IMR-90 (cell line): ENCODE data around the gene RHBDL1. TPM values are rescaled to one million over a fixed set of nuclear protein-coding genes. Genes with fewer than 3 reads are reported as not detected.

ENCODE experiments used
- ATAC-seq: fragments of 200-7000 bp; cut with Tn5 transposase; 2 replicates; pipeline ENCODE4 v1.9.1; 2020; ENCODE audit warnings: low read depth, mild to moderate bottlenecking, moderate library complexity
- BruUV-seq: library from RNA; stranded (reverse); fragments of 400-500 nt; replicated peaks from 2 replicates; lab custom pipeline; 2021; lab: Mats Ljungman, UMichigan
- CTCF ChIA-PET: fragments of 300-600 bp; formaldehyde crosslinking; extraction: SDS; loops from one replicate; lab custom pipeline; 2021; ENCODE audit warnings: antibody characterized with exemption; lab: Yijun Ruan, JAX
- POLR2A ChIA-PET: fragments of 300-600 bp; sonication (Branson Sonifier 250); formaldehyde crosslinking; loops from one replicate; lab custom pipeline; 2022; ENCODE audit warnings: antibody characterized with exemption; ENCODE audit not compliant: unreplicated experiment; lab: Charles Lee
- DNase-seq: peaks from one replicate; pipeline ENCODE4 v3.0.0; 2013
- H2AFZ ChIP-seq: replicated peaks from 2 replicates; pipeline ENCODE3; 2013; ENCODE audit warnings: low read length, mild to moderate bottlenecking; ENCODE audit not compliant: poor library complexity
- H2AK5ac ChIP-seq: 2 replicates; pipeline ENCODE4 v1.6.1; 2013; ENCODE audit warnings: low read depth, low read length, inconsistent platforms
- H2AK9ac ChIP-seq: replicated peaks from 2 replicates; pipeline ENCODE3; 2013; ENCODE audit warnings: mild to moderate bottlenecking, low read depth, low read length, moderate library complexity; ENCODE audit not compliant: poor library complexity
- H2BK120ac ChIP-seq: 2 replicates; pipeline ENCODE4 v1.6.1; 2013; ENCODE audit warnings: low read depth, low read length, inconsistent platforms
- H2BK15ac ChIP-seq: 3 replicates; pipeline ENCODE4 v1.6.1; 2013; ENCODE audit warnings: low read depth, low read length, inconsistent platforms
- H2BK20ac ChIP-seq: 2 replicates; pipeline ENCODE4 v1.6.1; 2013; ENCODE audit warnings: low read depth, mild to moderate bottlenecking, inconsistent platforms, low read length, moderate library complexity
- H2BK5ac ChIP-seq: 2 replicates; pipeline ENCODE4 v1.6.1; 2013; ENCODE audit warnings: mild to moderate bottlenecking, low read depth, low read length, inconsistent platforms; ENCODE audit not compliant: poor library complexity, severe bottlenecking
- H3K14ac ChIP-seq: replicated peaks from 2 replicates; pipeline ENCODE4 v1.6.1; 2013; ENCODE audit warnings: low read depth, low read length, inconsistent platforms
- H3K18ac ChIP-seq: 2 replicates; pipeline ENCODE4 v1.6.1; 2013; ENCODE audit warnings: low read depth, low read length, control low read depth
- H3K23ac ChIP-seq: 2 replicates; pipeline ENCODE4 v1.6.1; 2013; ENCODE audit warnings: low read depth, low read length, inconsistent platforms
- H3K27ac ChIP-seq: 2 replicates; pipeline ENCODE4 v1.5.1; 2013; ENCODE audit warnings: mild to moderate bottlenecking, control low read depth, low read length; ENCODE audit not compliant: insufficient read depth
- H3K27me3 ChIP-seq: 2 replicates; pipeline ENCODE4 v1.6.1; 2013; ENCODE audit warnings: low read length; ENCODE audit not compliant: control insufficient read depth, insufficient read depth
- H3K36me3 ChIP-seq: 2 replicates; pipeline ENCODE4 v1.6.1; 2013; ENCODE audit warnings: low read length, mixed read lengths; ENCODE audit not compliant: control insufficient read depth, insufficient read depth
- H3K4ac ChIP-seq: 2 replicates; pipeline ENCODE4 v1.6.1; 2013; ENCODE audit warnings: low read depth, low read length, inconsistent platforms
- H3K4me1 ChIP-seq: 2 replicates; pipeline ENCODE4 v1.6.1; 2013; ENCODE audit warnings: low read length, mixed read lengths; ENCODE audit not compliant: control insufficient read depth, insufficient read depth
- H3K4me2 ChIP-seq: 2 replicates; pipeline ENCODE4 v1.6.1; 2013; ENCODE audit warnings: low read depth, mild to moderate bottlenecking, control low read depth, low read length, moderate library complexity
- H3K4me3 ChIP-seq: 2 replicates; pipeline ENCODE4 v1.5.1; 2013; ENCODE audit warnings: low read depth, mild to moderate bottlenecking, control low read depth, low read length, moderate library complexity; ENCODE audit not compliant: insufficient read depth
- H3K56ac ChIP-seq: 2 replicates; pipeline ENCODE4 v1.6.1; 2013; ENCODE audit warnings: low read length, inconsistent platforms; ENCODE audit not compliant: insufficient read depth; ENCODE audit errors: extremely low read depth
- H3K79me1 ChIP-seq, 2 experiments: 2 replicates each; pipeline ENCODE4 v1.6.1; 2013; ENCODE audit warnings: low read length in 2 of 2, inconsistent platforms in 1 of 2, low read depth in 1 of 2
- H3K9ac ChIP-seq: 2 replicates; pipeline ENCODE4 v1.6.1; 2013; ENCODE audit warnings: low read depth, low read length, control low read depth
- H3K9me1 ChIP-seq: 2 replicates; pipeline ENCODE4 v1.6.1; 2013; ENCODE audit warnings: low read length, inconsistent platforms; ENCODE audit not compliant: insufficient read depth
- H3K9me3 ChIP-seq: 2 replicates; pipeline ENCODE4 v1.6.1; 2013; ENCODE audit warnings: low read length; ENCODE audit not compliant: control insufficient read depth, insufficient read depth
- H4K20me1 ChIP-seq: 2 replicates; pipeline ENCODE4 v1.6.1; 2013; ENCODE audit warnings: low read length, inconsistent platforms; ENCODE audit not compliant: insufficient read depth
- H4K5ac ChIP-seq: 2 replicates; pipeline ENCODE4 v1.6.1; 2013; ENCODE audit warnings: mild to moderate bottlenecking, low read depth, low read length, control low read depth
- H4K8ac ChIP-seq, 2 experiments: 2 replicates each; pipeline ENCODE4 v1.6.1; 2013; ENCODE audit warnings: low read depth in 2 of 2, low read length in 2 of 2, control low read depth in 1 of 2, inconsistent platforms in 1 of 2
- H4K91ac ChIP-seq: 2 replicates; pipeline ENCODE4 v1.6.1; 2013; ENCODE audit warnings: low read depth, low read length, inconsistent platforms; ENCODE audit not compliant: insufficient read depth
- CHD1 ChIP-seq: IDR thresholded peaks from 2 replicates; pipeline ENCODE4 v1.6.1; 2012; ENCODE audit warnings: low read depth, low read length, improper control_type of control experiment
- MAZ ChIP-seq: IDR thresholded peaks from 2 replicates; pipeline ENCODE4 v1.6.1; 2012; ENCODE audit warnings: low read depth, mild to moderate bottlenecking, low read length, improper control_type of control experiment, moderate library complexity, borderline replicate concordance
- WGBS, 2 experiments: methylation state at CpG; one replicate each; pipeline versions ENCODE4 v1.1.5 to v1.1.7; 2013; ENCODE audit warnings: missing lambda C conversion rate in 2 of 2; ENCODE audit not compliant: insufficient read length in 1 of 2; ENCODE audit errors: extremely low coverage in 2 of 2; 5-methylcytosine and 5-hydroxymethylcytosine counted together
- dilution Hi-C: fragments of 300-500 bp; cut with HindIII; formaldehyde crosslinking; loops from one replicate; pipeline ENCODE4 v1.14.3; 2018; ENCODE audit warnings: low sequenced_read_pairs; ENCODE audit not compliant: unreplicated experiment
- in situ Hi-C: fragments of 300-500 bp; cut with MboI; formaldehyde crosslinking; loops from 3 replicates; pipeline ENCODE4 v1.14.3; 2019; ENCODE audit warnings: low sequenced_read_pairs, inconsistent platforms, mixed read lengths
- intact Hi-C: fragments of 100-400 bp; cut with micrococcal nuclease; formaldehyde crosslinking; loops from 2 replicates; pipeline ENCODE4 v1.10.0; 2022
- polyA plus RNA-seq, 3 experiments: library from polyadenylated mRNA; depleted of rRNA; stranded (reverse); fragments of >200 nt; gene quantifications; 2 replicates each; pipeline ENCODE4 v1.2.3, GENCODE V29; 2012; ENCODE audit warnings: low replicate concordance in 1 of 3
- total RNA-seq: library from RNA; depleted of rRNA; stranded (reverse); fragments of >200 nt; gene quantifications from 2 replicates; pipeline ENCODE4 v1.2.3, GENCODE V29; 2012

Gene RHBDL1
- total and polyA plus RNA-seq, 2 of the 4 experiments (the other 2 are of a cell fraction): 0.72 to 4.1 TPM

DNA sequence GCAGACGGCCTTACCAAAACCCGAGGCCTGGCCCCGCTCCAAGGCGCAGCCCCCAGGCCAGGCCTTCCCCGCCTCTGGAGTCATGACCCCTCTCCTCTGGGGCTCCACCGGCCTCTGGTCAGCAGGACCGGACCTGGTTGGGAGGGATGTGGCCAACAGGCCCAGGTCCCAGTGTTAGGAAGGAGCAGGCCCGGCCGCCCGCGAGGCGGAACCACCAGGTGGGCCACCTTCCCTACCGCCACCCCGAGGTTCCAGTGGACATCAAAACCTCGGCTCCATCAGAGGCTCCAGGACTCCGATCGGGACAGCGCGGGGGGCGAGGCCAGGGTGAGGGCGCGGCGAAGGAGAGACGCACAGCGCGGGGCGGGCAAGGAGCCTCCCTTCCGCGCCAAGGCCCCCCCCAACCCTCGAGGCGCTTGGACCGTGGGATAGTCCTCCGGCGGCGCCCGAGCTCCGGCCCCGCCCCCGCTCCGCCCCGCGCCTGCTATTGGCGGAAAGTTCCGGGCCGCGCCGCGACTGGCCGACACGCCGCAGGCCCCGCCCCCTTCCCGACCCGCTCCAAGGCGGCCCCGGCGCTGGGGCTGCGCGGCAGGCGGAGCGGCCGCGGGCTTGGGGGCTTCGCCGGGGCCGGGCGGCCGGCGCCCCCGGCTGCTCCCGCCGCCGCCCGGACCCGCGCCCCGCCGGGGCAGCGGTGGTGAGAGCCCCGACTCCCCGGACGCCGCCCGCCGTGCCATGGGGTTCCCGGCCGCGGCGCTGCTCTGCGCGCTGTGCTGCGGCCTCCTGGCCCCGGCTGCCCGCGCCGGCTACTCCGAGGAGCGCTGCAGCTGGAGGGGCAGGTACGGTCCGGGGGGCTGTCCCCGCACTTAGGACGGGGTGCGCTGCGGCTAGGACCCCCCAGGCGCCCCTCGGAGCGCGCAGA, 39.3 kb downstream of the RHBDL1 start, which contains the start of gene METRN:
Gene METRN (plus strand): TSS at position 561 of the 919 bp plus-strand sequence. CDS start 172 bp downstream, at position 733.
- H3K9ac ChIP-seq: peak within 1 kb of the TSS; percentile 51; the same call in 1 of the 2 replicates
- CTCF ChIA-PET: interaction anchor here (1.6 kb wide), 1 partner anchor 388 kb away, joined by 3 read pairs; no protein-coding TSS in a partner anchor
- peak; percentile 52; the same call in 1 of the 2 replicates for TF ChIP-seq MAZ
- TF ChIP-seq CHD1: no peak
- ATAC-seq (peak; percentile 83), DNase-seq (peak; percentile 78)
- peak within 1 kb of the TSS in 1 of 2 experiments; percentile 77; a peak in 1 of 4 replicates for H4K8ac ChIP-seq
- 7% methylated on average over 46 of the region's 108 CpGs; no CpG with 5 or more reads in 1 of the 2 experiments for WGBS, 2 experiments
- no peak within 1 kb of the TSS for H2BK5ac ChIP-seq
- 0 out of 2 replicates have a peak within 1 kb of the TSS, but pooled peaks have one; percentile 10 for H2BK20ac ChIP-seq
- intact Hi-C loops (loop anchor here (5.0 kb wide), 1 partner anchor 267 kb away; the partner anchor contains the start of gene SOX8), dilution Hi-C loops (no loop called here), in situ Hi-C loops (loop anchor here (5.0 to 25.0 kb wide), 2 partner anchors 72 to 347 kb away; partner anchors contain the start of genes CHTF18, RPUSD1 and SSTR5)
- H3K14ac ChIP-seq: no peak within 1 kb of the TSS
- H3K23ac ChIP-seq: peak within 1 kb of the TSS; percentile 31; the same call in 1 of the 2 replicates
- peak within 1 kb of the TSS; percentile 70 for H3K4me3 ChIP-seq
- peaks cover 13 to 23% of the 10 kb centered on the region in 2 experiments for H3K79me1 ChIP-seq
- H3K27me3 ChIP-seq: no peaks in the 10 kb centered on the region
- no peak within 1 kb of the TSS for H4K5ac ChIP-seq
- no peak within 1 kb of the TSS for H4K91ac ChIP-seq
- no peak within 1 kb of the TSS for H3K18ac ChIP-seq
- no peaks in the 10 kb centered on the region for H3K9me1 ChIP-seq
- H3K9me3 ChIP-seq: no peaks in the 10 kb centered on the region
- H2BK15ac ChIP-seq: no peak within 1 kb of the TSS
- no peaks in the 10 kb centered on the region for H3K36me3 ChIP-seq
- H3K27ac ChIP-seq: no peak within 1 kb of the TSS; the same call in 1 of the 2 replicates
- H4K20me1 ChIP-seq: peaks cover 7% of the 10 kb centered on the region
- no peak within 1 kb of the TSS for H2BK120ac ChIP-seq
- H3K4me1 ChIP-seq: peaks cover 14% of the 10 kb centered on the region
- no peak within 1 kb of the TSS for H3K56ac ChIP-seq
- 0 out of 2 replicates have a peak within 1 kb of the TSS, but pooled peaks have one; percentile 52 for H3K4ac ChIP-seq
- peak within 1 kb of the TSS; percentile 42; the same call in 1 of the 2 replicates for H2AK5ac ChIP-seq
- H2AK9ac ChIP-seq: peak within 1 kb of the TSS; percentile 85
- POLR2A ChIA-PET: no interaction called here
- no TSS peak for BruUV-seq
- H2AFZ ChIP-seq: peak within 1 kb of the TSS; percentile 86
- H3K4me2 ChIP-seq: peak within 1 kb of the TSS; percentile 90
